ENCODE data around the gene NR1H3. TPM values are rescaled to one million over a fixed set of nuclear protein-coding genes. Genes with fewer than 3 reads are reported as not detected.

NR1H3 gene
- total RNA-seq, 3 donors from 2014 or later (not counting 1 experiment from before 2014, with no cell fraction given): 11.3 to 26.0 (median 13.5) TPM

GRCh38 chr11:47220401-47220821 lies 37.4 kb upstream of the NR1H3 start:
- intact Hi-C loops (cut with micrococcal nuclease): no loop called here
- peaks cover 15% of the 10 kb centered on the region for H3K4me1 ChIP-seq (ENCODE audit: control insufficient read depth, insufficient read depth, low read length)
- no peak for DNase-seq
- no peaks in the 10 kb centered on the region for H3K9me3 Mint-ChIP-seq
- no peak overlapping the region for H3K27ac ChIP-seq (ENCODE audit: low read length)
- TF ChIP-seq CTCF (IDR thresholded peaks at IDR 0.05): no peak
- no peaks in the 10 kb centered on the region for H3K27me3 Mint-ChIP-seq (ENCODE audit: low read depth in 2 of 2)
- 100% methylated on average over 1 of the region's 1 CpG for WGBS (ENCODE audit: insufficient coverage)
- H3K27ac Mint-ChIP-seq: no peak overlapping the region
- H3K36me3 ChIP-seq (ENCODE audit: control insufficient read depth, insufficient read depth, low read length): peaks cover 17% of the 10 kb centered on the region
- peaks cover 21 to 26% of the 10 kb centered on the region in 2 donors for H3K4me1 Mint-ChIP-seq
- H3K4me3 Mint-ChIP-seq: no peak overlapping the region
- no peak overlapping the region for H3K4me3 ChIP-seq (ENCODE audit: low read length)
- H3K36me3 Mint-ChIP-seq: no peaks in the 10 kb centered on the region
- no peaks in the 10 kb centered on the region for H3K27me3 ChIP-seq (ENCODE audit: control insufficient read depth, insufficient read depth, low read length)
- no peaks in the 10 kb centered on the region for H3K9me3 ChIP-seq (ENCODE audit: control insufficient read depth, insufficient read depth, low read length)
- ATAC-seq: no peak

- H3K36me3 Mint-ChIP-seq: no peaks in the 10 kb centered on the region
- peaks cover 19% of the 10 kb centered on the region for H3K36me3 ChIP-seq (ENCODE audit: control insufficient read depth, insufficient read depth, low read length)
- no peaks in the 10 kb centered on the region for H3K9me3 Mint-ChIP-seq
- intact Hi-C loops (cut with micrococcal nuclease): no loop called here
- no peaks in the 10 kb centered on the region for H3K4me1 ChIP-seq (ENCODE audit: control insufficient read depth, insufficient read depth, low read length)
- no peak overlapping the region for H3K27ac Mint-ChIP-seq
- no peak for TF ChIP-seq CTCF (IDR thresholded peaks at IDR 0.05)
- DNase-seq (no peak), ATAC-seq (no peak)
- H3K27me3 Mint-ChIP-seq (ENCODE audit: low read depth in 2 of 2): no peaks in the 10 kb centered on the region
- peaks cover 14 to 20% of the 10 kb centered on the region in 2 donors for H3K4me1 Mint-ChIP-seq
- H3K4me3 Mint-ChIP-seq: no peak overlapping the region
- no peaks in the 10 kb centered on the region for H3K9me3 ChIP-seq (ENCODE audit: control insufficient read depth, insufficient read depth, low read length)
- no peak overlapping the region for H3K4me3 ChIP-seq (ENCODE audit: low read length)
- no peaks in the 10 kb centered on the region for H3K27me3 ChIP-seq (ENCODE audit: control insufficient read depth, insufficient read depth, low read length)
- WGBS (ENCODE audit: insufficient coverage): 97% methylated on average over 2 of the region's 2 CpGs
- H3K27ac ChIP-seq (ENCODE audit: low read length): no peak overlapping the region
Observed at GRCh38 chr11:47222696-47223095, 35.1 kb upstream of the NR1H3 start.

GRCh38 chr11:47225552-47226400 lies 32.0 kb upstream of the NR1H3 start:
- WGBS (ENCODE audit: insufficient coverage): 82% methylated on average over 7 of the region's 7 CpGs
- no peaks in the 10 kb centered on the region for H3K9me3 Mint-ChIP-seq
- H3K27me3 Mint-ChIP-seq (ENCODE audit: low read depth in 2 of 2): no peaks in the 10 kb centered on the region
- peak overlapping the region; percentile 56 to 59 for H3K27ac Mint-ChIP-seq
- Histone ChIP-seq H3K4me3 (ENCODE audit: low read length) (no peak overlapping the region), H3K27me3 (ENCODE audit: control insufficient read depth, insufficient read depth, low read length) (no peaks in the 10 kb centered on the region), H3K27ac (ENCODE audit: low read length) (no peak overlapping the region), H3K9me3 (ENCODE audit: control insufficient read depth, insufficient read depth, low read length) (no peaks in the 10 kb centered on the region), H3K4me1 (ENCODE audit: control insufficient read depth, insufficient read depth, low read length) (no peaks in the 10 kb centered on the region), H3K36me3 (ENCODE audit: control insufficient read depth, insufficient read depth, low read length) (peaks cover 17% of the 10 kb centered on the region)
- no peak for DNase-seq
- H3K4me1 Mint-ChIP-seq: peaks cover 6 to 12% of the 10 kb centered on the region in 2 donors
- intact Hi-C loops (cut with micrococcal nuclease): no loop called here
- H3K36me3 Mint-ChIP-seq: no peaks in the 10 kb centered on the region
- no peak for TF ChIP-seq CTCF (IDR thresholded peaks at IDR 0.05)
- no peak overlapping the region for H3K4me3 Mint-ChIP-seq
- peak; percentile 73 to 87 (median 77) for ATAC-seq
